Stimulated activated CD4-positive, alpha-beta T cell treated with anti-CD3 and anti-CD28 coated beads, Interleukin-1b, Interleukin-23, amount 100 ng/mL, for 48 hours (primary cell): ENCODE data around the gene BDH1.
"Not testable (repeated sequence)": the region's sequence is repeated elsewhere in the genome, so short reads cannot be mapped to it uniquely, and the experiment has no call there.

ENCODE experiments used
- DNase-seq: peaks from one replicate; pipeline ENCODE4 v3.0.0-alpha.2; 2020

The BDH1 gene

DNA sequence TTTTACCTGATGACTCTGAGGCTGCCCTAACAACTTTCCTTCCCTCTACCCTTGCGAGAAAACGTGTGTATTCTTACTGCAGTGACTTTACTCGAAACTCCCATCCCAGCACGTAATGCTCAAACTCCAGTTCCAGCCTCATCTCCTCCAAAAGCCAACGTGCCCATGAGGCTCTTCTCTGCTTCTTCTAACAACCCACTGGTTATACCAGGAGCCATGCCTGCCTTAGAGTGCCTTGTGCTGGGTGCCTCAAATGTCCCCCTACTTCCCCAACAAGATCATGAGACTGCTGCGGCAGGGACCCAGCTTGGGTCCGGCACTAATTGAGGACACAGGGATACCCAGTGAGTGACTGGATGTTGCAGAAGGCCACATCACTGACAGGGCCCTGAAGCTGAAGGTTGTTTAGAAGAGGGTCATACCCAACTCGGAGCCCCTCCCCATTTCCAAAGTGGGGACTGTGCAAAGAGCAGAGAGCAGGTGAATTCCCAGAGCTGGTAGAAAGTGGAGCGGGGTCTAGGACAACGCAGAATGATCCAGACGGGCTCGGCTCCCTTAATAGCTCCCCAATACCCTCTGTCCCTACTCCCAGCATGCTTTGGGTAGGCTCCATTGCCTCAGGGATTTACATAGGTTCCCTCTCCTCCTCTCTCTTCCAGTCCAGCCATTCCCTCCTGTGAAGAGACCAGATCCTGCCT, 71.4 kb downstream of the BDH1 start:
- DNase-seq: no peak

DNA sequence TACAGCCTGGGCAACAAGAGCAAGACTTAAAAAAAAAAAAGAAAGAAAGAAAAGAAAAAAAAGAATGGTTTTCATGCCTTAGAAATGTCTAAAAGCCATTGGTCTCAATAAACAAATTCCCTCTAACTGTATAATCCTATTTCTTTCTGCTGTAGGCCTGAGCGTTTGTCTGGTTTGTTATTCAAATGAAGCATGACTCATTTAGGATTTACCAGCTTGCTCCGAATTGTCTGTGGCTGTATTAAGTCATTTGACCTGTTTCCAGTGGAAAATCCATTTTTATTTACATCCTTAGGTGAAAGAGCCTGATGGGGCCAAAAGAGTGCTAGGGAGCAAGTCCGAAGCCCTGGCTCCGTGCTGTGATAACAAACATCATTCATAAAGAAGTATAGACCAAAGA, 73.8 kb downstream of the BDH1 start:
- DNase-seq: no peak

DNA sequence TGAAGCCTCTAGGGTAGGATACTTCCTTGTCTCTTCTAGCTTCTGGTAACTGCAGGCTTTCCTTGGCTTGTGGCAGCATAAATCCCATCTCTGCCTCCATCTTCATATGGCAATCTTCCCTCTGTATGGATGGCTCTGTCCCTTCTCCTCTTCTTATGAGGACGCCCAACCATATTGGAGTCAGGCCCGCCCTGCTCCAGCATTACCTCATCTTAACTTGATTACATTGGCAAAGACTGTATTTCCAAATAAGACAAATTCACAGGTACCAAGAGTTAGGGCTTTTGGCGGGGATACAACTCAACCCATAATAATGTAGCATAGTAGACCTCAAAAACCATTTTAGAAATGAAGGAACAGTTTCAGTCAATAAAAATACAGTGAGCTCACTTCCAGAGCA, 75.4 kb downstream of the BDH1 start:
- no peak for DNase-seq

DNA sequence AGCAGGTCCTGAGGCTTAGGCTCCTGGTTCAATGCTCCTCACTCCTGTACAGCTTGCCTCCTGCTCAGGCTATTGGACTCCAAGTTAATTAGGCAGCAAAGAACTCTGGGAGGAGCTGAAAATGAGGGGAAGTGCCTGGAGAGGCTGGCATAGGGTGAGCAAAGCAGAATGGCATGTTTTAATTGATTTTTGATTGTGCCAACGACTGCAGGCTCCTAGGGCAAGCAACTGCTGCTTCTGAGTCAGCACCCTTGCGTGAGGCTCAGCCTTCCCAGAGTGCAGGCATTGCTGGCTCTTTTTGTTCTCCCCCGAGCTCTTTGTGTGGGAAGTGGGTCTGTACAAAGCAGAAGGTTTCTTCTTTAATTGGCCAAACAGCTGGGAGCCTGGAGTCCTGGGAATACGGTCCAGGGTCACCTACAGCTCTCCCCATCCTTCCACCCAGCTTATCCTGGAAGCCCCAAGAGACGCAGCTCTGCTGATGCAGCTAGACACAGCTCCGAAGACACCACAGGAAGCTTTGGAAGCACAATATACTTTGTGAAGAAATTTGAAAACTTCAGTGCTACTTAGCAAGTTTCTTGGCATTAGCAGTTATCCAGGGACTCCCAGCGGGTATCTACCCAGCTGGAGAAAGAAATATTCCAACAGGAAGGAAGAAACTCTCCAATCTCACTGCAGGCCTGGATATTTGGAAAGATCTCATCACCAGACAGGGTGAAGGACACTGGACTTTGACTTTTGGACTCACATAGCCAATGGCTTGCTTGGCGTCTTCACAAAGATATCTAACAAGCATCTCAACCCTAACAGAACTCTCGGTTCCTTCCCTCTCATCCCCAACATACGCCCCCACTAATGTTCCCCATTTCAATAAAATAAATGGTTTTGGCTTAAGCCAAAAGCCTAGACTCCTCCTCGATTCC, 76.8 kb downstream of the BDH1 start:
- DNase-seq: no peak

DNA sequence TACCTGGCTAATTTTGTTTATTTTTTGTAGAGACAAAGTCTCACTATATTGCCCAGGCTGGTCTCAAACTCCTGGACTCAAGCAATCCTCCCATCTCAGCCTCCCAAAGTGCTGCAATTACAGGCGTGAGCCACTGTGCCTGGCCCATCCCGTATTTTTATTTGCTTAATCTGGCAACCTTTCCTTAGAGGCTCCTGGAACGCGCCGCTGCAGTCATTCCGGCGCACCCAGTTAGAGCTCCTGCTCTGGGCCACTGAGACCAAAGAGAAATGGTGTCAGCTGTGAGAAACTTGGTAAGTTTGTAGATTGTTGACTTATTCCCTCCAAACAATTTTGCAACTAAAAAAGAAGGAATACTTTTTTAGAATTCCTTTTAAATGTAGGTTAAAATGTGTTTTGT, 78.0 kb downstream of the BDH1 start:
- DNase-seq: not testable (repeated sequence)

DNA sequence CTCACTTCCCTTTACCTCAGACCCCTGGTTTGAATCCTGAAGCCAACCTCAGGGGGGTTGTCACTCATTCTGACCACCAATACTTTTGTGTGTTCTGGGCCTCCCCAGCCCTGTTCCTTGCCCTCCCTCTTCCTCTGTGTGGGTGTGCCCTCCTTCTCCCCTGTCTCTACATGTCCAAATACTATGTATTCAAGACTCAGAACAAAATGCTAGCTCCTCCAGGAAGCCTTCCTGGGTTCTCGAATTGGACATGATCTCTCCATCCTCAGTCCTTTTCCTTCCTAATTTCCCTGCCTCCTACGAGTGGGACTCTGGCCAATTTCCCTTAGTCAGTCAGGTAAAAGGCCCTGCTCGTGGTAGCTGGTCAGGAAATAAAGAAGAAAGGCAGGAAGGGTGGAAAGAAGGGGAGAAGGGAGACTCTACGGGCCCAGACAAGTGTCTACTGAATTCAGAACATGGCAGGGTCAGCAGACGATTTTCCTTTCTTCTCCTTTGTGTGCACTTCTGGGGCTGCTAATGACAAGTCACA, 79.7 kb downstream of the BDH1 start:
- DNase-seq: no peak

DNA sequence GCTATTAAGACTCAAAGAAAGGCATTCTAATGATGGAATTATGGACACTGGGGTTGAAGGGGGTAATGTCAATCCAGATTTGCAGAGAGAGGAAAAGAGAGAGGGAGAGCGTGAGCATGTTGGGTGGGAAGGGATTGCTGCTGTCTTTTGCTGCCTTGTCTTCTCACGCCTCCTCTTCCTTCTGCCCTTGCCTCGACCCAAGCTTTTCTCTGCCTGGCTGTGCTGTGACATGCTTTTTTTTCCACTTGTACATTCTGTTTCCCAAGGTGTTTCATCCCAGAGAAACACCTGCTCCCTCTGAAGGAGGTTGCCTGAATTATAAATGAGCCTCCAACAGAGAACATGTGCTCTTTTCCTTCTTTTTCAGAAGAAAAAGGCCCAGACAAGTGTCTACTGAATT, 80.3 kb downstream of the BDH1 start:
- DNase-seq: no peak

DNA sequence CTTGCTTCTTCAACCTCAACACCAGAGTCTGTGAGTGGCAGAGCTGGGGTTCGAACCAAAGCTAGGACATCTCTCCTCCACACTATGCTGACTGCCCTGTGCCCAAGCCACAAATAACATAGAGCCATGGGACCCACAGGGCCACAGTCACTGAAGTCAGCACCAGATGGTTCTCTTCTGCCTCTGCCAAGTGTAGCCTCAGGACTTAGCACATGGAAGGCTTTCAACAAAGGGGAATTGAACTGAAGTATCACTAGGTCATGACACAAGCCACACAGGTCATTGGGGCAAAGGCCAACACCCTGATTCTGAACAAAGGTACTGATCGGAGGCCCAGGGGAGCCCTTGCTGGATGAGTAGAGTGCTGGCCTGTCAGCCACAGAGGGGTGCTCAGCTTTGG, 83.6 kb downstream of the BDH1 start:
- DNase-seq: no peak

DNA sequence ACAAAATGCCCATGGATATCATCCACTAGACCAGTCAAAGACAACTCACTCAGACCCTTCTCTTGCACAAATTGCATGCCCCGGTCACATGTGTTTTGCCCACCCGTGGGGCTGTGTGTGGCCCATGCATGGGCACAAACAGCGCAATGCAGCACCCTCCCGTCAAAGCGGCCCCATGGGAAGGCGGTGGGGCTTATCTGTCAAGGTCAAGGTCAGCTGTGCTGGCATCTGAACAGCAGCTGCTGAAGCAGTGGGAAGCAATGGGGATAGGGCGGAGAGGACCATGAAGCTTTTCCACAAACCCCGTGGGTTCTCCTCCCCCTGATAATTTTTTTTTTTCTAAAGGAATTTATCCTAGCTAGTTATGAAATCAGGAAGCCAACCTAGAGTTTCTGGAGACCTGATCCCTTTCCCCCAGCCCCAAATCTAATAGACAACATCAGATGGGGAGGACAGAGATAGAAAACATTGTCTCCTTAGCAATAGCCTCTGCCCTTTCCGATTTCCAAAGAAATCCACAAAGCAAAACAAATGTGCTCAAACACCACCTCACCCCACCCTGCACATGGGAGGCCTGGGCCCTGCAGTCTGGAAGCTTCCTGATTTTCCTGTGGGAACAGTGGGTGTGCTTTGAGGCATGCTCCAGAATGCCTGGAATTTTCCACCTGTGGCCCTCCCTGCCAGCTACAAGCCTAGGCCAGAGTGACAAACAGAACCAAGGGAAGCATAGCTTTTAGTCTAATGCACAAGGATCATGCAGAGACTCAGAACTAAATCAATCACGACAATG, 84.4 kb downstream of the BDH1 start:
- no peak for DNase-seq

DNA sequence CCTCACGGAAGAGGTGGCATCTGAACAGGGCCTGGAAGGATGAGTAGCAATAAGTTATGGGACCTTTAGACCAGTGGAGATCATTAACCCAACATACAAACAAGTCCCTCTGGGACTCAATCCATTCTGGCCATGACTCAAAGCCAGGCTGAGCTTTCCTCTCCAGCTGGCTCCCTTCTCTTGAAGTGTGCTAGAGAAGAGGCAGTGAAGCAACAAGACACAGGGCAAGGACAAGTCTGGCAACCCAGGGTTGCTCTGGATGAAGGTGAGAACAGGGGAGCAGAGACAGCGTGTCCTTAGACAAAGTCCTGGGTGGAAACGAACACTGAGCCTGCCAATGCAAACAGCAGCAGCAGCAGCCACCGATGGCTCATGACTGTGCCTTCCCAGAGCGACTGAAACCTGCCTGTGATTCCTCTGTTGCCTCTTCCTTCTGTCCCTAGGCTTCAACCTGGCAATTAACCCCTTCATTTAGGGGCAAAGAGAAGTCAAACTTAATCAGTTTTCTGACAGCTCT, 86.8 kb downstream of the BDH1 start:
- no peak for DNase-seq

DNA sequence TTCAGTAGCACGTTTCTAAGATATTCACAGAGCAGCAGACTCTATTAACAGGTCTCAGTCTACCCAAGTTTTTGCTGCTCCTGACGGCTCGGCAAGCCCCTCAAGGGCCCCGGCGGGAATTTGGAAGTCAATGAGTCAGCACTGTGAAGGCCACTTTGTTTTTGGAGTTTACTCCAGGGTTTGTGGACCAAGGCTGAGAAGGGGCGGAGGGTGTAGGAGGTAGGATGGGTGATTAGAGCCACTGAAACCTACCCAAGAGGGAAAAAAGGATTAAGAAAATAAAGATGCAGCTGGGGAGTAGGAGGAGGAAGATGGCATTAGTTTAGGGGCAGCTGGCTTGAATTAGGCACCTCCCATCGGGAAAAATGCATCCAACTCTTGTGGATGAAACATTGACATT, 87.6 kb downstream of the BDH1 start:
- DNase-seq: no peak

DNA sequence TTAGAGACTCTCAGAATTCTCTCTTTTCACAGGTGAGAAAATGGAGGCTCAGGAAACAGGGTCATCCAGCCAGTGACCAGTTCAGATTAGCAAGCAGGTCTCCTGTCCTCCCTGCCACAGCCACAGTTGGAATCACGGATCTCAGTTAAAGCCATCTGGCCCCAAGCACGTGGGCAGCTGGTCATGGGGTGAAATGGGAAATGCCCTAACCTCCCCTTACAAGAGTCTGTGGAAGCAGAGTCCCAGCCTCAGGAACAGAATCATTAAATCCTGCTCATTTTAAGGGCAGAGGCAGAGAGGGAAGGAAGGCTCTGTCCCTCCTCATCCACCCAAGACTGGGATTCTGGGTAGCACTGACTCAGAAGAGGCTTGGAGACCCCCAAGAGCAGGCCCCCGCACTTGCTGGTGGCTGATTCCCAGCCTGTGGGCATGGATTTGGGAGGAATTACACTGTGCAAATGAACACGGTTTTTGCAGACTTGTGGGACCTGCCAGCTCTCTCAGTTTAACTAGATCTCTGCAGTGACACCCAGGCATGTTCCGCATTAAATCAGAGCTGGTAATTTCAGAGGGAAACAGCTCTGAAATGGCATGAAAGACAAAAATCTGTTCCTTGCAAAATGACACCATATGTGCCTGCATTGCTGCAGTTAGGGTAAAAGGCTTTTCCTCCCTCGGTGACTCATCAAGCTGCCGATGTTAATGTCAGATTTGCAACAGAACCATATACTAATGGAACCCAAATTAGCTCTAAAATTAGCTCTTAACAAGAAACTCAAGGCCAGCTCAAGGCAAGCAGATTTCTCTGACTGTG, 89.0 kb downstream of the BDH1 start:
- no peak for DNase-seq

DNA sequence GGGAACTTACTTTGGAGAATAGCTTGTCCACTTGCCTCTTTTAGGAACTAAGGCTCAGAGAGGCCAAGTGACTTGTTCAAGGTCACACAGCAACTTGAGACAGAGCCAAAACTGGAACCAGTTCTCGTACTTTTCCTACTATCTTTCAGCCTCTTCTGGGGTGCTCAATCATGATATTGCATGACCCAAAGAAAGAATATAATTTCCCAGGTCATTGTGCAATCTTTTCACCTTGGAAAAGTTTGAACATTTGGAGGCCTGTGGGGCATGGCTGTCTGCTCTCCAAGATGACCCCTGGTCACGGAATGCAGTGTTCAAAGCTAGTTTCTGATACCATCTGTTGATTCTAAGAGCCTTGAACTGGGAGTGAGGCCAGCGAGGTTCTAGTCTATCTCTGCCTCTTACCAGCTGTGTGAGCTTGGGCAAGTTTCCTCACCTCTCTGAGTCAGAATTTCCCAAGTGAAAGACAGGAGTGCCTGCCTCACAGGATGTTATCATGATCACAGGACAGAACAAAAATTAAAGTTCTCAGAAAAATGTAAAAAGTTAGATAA, 89.7 kb downstream of the BDH1 start:
- DNase-seq: peak; percentile 25

DNA sequence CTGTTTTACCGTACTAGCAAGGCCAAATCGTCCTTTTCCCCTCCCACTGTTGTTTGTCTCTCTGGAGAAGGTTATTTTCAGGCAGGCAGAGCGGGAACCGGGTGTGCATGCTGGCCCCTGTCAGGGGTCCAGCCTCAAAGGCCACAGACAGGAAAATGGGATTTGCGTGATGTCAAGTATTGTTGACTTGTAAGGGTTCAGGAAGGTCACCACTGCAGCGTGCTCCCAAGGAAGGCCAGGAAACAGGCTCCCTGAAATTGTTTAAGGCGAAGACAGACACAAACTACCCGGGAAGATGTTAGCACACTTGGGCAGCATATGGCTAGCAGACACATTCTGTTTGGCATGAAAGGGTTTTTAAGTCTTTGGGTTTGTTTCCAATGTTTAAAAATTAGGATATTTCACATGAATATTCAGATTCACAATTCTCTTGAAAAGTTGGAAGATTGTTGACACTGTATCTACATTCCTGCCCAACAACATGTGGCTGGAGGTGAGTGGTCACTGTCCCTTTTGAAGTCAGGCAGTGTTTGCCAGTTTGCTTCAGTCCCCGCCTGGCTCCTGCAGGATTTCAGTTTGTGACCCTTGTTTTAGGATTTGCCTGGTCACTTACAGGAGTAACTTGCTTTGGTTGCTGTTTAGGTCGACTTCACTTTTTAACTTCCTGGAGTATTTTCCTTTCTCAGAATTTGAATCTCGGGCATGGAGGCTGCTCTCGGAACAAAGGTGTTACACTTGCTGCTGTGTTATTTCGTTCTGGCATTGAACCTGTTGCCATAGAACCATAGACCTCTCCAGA, 90.4 kb downstream of the BDH1 start:
- DNase-seq: no peak

DNA sequence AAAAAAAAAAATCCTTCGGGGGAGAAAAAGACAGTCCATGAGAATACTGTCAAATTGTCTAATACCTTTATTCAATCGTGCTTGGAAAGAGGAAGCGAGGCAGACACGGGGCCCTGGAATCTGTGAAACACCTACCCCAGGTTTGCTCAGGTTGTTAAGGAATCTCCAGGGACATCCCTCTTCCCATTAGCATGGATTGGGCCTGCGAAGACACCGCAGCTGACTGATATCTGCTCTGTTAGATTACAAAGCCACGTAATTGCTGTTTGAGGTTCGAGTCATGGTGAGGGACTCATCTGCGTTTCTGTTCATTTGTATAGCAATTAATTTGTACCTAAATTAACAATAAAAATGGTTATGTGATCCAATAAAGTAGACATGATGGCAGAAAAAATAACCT, 91.0 kb downstream of the BDH1 start:
- DNase-seq: no peak

DNA sequence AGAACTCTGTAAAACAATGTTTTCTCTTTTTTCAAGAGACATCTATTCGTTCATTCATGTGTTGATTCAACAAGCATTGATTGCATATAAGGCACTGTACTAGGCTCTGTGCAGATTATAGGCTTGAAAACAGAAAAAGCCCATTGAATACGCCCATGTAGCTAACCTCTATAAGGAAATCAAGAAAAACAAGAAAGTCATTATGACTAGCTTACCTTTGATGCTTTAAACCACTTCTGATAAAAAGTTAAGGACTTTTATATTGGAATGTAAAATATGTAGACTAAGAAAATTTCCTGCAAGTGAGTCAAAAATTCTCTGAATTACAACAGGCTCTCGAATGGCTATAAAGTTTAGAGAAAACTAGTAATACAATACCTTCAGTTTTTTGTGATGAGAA, 92.5 kb downstream of the BDH1 start:
- no peak for DNase-seq

DNA sequence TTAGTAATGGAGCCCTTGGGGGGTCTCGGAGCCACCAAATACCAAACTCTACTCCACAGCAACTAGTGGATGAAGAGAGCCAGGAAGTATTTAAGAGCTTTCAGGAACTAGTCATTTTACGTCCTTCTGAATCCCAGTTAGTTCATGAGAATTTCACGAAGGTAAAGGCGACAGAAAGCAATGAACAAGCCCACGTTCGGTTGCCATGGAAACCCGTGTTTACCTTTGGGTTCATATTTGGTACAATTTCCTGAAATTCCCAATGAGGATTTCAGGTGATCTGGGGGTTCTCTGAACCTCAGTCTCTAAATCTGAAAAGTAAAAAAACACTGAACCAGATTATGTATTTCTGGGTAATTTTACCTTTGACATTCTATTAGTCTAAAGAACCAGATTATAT, 93.0 kb downstream of the BDH1 start:
- DNase-seq: no peak

DNA sequence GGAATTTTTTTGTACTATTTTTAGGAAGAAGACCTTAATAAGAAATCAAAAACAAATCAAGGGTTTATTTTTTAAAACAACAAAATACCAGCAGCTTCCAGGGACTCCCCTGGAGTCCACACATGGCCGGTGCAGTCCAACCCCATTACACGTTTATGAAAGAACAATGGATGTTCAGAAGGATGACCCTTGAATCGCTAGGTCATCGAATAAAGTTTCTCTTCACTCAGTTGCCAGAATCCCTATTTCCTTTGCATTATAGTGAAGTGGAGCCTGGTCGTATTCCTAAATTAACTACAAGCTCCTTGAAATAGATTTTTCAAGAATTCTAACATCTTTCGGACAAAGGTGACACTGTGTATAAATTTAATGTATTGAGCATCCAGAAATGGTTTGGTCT, 95.1 kb downstream of the BDH1 start:
- DNase-seq: no peak

DNA sequence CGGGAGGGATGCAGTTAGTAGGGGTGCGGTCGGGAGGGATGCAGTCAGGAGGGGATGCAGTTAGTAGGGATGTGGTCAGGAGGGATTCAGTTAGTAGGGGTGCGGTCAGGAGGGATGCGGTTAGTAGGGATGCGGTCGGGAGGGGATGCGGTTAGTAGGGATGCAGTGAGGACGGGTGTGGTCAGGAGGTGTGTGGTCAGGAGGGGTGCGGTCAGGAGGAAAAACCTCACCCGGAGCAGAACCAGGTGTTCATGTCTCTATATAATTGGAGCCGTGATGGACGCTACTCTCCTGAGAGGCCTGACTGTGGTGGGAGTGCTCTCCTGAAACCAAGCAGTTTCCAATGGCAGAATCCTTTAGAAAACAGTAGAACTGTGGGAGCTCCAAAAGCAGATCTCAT, 95.8 kb downstream of the BDH1 start:
- DNase-seq: no peak
